ENCODE data around the gene SNAPC4. TPM values are rescaled to one million over a fixed set of nuclear protein-coding genes. Genes with fewer than 3 reads are reported as not detected.

Gene SNAPC4
- polyA plus RNA-seq, 4 donors, result 7.6 to 14.2 (median 12.3) TPM

DNA sequence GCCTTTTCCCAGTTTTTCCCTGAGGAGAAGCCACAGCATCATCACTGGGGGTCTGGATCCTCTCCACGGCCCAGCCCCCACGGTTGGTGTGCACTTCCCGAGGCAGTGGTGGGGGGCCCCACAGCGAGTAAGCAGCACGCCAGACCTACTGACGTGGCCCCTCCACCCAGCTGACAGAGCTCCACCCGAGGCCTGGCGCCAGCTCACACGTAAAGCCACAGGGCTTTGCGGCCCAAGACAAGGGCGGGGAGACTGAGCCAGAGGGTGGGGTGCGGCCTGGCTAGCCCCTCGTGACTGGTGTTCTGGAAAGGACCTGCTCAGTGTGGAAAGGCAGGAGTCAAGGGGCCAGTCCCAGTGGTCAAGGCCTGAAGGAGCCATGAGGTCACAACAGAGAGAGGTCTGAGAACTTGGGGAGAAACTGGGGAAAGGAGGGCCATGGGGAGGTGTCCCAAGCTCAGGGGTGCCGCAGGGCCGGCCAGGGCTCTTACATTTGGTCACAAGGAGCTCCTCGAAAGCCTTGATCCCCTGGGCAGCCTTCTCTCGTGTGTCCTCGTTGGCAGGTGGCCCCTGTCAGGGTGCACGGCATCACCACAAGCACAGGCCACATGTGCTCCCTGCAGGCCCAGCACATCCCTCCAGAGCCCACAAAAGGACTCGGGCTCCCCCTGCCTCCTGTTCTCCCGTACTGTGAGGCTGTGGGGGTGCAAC, 5.5 kb downstream of the SNAPC4 start:
- DNase-seq (ENCODE audit: low read depth in 4 of 4, low spot score in 3 of 4), result no peak

DNA sequence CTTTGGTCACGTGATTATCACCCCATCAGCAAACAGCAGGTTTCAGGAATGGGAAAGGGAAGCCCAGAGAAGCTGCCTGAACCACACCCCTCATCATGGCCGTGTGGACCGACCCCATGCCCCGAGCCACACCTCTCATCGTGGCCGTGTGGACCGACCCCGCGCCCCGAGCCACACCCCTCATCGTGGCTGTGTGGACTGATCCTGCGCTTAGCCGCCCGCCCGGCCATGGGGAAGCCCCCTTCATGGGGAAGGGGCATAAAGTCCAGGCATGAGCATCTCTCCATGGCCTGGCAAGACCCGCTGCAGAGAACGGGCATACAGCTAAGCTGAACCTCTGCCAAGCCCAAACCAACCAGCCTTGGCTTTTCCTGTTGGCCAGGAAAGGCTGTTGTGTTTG, 6.4 kb downstream of the SNAPC4 start:
- no peak for DNase-seq (ENCODE audit: low read depth in 4 of 4, low spot score in 3 of 4)

DNA sequence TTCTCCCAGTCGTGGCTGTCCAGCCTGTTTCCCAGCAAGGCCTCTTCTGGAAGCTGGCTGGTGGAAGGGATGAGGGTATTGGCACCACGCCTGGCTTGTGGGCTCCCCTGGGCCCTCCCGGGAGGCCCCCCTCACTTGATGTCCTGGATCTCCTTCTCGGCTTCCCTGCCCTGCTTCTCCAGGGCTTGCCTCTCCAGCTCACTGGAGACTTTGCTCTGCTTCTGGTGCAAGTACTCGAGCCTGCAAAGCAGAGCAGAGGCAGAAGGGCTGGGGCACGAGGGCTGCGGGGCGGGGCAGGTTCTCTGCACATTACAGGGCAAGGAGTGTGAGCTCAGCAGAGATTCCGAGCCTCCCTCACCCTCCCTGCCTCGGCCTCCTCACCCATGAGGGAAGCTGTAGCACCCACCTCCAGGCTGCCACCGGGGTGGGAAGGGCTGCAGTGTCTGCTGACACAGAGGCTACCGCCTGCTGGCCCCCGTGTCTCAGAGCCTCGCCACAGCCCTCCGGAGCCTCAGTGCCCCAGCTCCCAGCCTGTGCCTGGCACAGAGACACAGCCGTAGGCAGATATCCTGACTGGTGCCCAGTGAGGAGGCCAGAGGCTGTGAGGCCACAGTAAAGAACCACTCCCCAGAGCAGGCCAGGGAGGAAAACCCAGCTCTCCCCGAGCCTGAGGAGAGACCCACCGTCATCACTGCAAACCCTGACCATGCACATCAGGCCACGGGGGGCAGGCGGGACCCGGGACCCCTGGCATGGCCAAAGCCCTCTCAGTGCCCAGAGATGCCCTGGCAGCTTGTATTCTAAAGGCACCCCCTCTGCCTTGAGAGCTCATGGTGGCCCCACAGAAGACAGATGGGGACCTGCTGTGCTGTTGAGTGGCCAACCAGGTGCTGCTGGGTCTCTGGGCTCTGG, 7.2 kb downstream of the SNAPC4 start:
- DNase-seq (ENCODE audit: low read depth in 4 of 4, low spot score in 3 of 4), result no peak

DNA sequence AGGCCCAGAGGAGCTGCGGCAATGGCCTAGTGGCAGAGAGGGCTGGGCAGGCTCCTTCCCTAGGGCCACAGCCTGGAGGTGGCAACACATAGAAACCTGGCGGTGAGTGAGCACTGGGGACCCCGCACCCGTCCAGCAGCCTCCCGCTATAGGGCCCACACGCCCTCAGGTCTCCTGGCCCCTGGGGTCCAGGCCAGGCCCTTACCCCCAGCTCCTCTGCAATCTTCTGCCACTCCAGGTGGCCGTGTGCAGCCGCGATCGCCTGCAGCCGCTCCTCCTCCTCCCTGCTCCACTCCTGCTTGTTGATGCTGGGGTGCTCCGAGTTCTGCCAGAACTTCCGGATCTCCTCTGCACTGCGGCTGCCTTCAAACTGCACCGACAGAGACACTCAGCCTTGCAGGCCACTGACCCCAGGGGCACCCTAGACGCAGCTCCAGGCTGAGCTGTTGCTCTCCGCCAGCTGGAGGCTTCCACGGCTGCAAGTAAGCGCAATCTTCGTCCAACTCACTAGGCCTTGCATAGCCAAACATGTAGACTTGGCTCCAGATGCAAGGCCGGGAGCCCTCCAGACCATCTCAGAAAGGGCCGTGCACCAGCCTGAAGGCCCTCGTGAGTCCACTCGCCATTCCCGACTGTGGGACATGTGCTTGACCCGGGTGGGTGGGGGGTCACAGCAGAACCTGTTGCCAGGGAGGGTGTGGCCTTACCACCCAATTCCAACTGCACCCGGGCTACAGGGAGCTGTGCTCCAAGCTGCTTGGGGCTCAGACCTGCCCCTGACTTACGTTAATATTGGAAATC, 8.0 kb downstream of the SNAPC4 start:
- no peak for DNase-seq (ENCODE audit: low read depth in 4 of 4, low spot score in 3 of 4)

DNA sequence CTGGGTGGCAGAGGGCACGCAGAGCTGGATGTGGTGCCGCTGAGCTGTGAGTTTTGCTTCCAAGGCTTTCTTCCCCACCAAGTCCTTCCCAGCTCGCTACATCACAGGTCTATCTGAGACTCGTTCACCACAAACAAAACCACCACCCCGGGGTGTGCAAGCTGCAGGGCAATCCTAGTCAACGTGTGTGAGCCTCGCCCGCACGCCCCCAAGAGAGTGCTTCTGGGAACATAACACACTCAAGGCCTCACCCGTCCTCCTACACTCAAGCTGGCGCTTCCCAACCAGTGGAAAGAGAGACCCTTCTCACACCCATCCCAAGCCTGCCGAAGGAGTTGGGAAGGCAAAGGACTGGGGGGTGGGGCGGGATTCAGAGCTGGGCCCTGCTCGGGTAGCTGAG, 10.6 kb downstream of the SNAPC4 start:
- DNase-seq (ENCODE audit: low read depth in 4 of 4, low spot score in 3 of 4), result no peak

DNA sequence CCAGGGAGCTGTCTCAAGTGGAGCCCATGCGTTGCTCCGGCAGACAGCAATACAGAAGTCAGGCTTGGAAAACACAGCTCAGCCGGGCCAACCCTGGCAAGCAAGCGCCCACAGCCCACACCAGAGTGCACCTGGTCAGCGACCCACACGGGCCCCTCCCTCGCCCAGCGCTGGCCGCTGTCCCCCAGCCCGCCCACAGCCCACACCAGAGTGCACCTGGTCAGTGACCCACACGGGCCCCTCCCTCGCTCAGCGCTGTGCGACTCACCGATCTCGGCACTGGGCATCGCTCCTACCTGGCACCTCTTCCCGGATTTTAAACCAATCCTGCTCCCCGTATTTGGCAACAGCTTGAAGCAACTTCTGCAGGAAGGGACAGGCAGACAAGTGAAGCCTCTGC, 12.8 kb downstream of the SNAPC4 start:
- no peak for DNase-seq (ENCODE audit: low read depth in 4 of 4, low spot score in 3 of 4)

DNA sequence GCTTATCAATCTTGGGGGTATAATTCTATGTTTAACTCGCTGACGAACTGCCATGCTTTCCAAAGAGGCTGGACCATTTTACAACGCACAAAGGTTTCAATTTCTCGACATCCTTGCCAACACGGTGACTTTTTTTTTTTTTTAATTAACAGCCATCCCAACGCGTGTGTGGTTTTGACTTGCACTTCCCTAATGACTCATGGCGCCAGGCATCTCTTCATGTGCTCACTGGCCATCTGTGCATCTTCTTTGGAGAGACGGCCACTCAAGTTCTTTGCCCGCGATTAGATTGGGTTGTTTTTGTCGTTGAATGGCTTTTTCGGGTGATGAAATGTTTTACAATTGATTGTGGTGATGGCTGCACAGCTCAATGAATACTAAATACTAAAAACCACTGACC, 14.0 kb downstream of the SNAPC4 start:
- DNase-seq (ENCODE audit: low read depth in 4 of 4, low spot score in 3 of 4), result no peak

DNA sequence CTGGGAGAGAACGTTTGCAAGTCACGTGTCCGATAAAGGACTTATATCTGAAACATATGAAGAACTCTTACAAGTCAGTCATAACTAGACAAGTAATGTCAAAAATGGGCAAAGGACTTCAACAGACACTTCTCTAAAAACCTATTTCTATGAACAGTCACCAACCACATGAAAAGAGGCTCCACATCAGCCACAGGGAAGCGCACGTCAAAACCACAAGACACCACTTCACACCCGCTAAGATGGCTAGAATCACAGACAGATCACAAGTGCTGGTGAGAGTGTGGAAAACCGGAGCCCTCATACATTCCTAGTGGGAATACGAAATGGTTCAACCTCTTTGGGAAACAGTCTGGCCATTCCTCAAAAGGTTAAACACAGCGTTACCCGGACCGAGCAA, 15.0 kb downstream of the SNAPC4 start:
- DNase-seq (ENCODE audit: low read depth in 4 of 4, low spot score in 3 of 4), result no peak

DNA sequence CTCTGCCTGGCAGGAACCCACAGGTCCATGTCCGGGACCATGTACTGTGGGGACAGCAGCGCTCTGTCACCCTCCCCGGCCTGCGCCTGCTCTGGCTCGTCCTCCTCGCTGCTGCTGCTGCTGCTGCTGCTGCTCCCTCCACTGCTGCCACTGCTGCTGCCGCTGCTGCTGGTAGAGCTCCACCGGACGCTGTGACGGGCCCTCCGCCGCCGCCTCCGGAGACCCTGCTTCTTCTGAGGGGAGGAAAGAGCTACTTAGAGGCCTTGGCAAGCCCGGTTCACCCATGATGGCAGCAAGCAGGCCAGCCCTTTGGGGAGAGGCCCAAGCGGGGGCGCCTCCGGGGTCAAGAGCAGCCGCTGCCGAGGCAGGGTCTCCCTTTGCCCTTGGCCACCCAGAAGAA, 16.5 kb downstream of the SNAPC4 start:
- no peak for DNase-seq (ENCODE audit: low read depth in 4 of 4, low spot score in 3 of 4)

DNA sequence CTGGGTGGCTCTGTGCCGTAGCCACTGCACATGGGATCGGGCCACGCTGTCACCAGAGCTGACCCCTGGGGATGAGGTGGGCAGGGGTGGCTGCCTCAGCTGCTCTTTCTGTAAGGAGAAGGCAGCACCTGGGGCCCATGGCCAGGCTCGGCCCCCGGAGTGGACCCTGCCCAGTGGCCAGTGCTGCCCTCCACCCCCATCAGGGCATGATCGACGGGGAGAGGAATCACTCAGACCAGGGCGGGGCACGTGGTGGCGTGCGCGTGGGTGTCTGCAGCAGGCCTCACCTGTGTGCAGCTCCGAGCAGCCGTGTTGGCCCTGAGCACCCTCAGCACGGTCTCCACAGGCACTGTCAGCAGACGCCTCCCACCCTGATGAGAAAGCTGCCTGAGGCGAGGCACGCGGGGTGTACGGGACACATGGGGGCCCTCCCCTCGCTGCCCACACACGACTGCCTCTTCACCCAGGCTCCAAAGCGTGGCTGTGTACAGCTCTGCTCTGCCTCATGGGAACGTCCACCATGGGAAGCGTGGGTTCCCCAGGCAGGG, 17.9 kb downstream of the SNAPC4 start:
- DNase-seq (ENCODE audit: low read depth in 4 of 4, low spot score in 3 of 4), result no peak

DNA sequence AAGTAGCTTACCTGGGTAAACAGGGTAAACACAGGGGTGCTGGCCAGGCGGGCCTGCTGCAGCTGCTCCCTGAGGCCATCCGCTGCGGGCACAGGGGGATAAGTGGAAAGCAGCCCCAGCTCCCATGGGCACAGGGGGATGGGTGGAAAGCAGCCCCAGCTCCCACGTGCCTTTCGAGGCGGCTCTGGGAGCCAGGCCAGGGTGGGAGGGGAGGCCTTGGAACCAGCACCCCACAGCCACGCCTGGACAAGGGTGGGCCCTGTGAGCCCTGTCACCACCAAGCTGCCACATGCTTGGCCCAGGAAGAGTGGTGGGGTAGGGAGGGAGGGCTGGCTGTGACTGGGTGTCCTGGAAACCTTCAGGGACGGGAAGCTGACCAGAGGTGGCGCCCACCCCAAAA, 18.7 kb downstream of the SNAPC4 start:
- no peak for DNase-seq (ENCODE audit: low read depth in 4 of 4, low spot score in 3 of 4)

DNA sequence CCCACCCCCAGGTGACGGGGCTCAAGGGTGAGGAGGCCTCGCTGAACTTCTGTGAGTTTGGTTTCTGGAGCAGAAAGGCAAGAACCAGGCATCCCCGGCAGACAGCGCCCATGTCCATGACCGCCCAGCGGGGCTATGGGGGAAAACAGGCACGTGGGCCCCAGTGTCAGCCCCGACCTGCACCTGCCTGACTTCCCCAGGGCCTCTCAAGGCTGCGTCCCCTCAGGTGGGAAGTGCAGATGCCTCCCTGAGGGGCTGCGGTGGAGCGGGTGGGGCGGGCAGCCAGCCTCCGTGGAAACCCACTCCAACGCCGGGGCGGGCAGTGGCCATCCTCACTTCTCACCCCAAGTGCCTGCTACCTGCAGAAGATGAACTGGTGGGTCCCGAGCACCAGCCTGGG, 19.6 kb downstream of the SNAPC4 start:
- no peak for DNase-seq (ENCODE audit: low read depth in 4 of 4, low spot score in 3 of 4)

DNA sequence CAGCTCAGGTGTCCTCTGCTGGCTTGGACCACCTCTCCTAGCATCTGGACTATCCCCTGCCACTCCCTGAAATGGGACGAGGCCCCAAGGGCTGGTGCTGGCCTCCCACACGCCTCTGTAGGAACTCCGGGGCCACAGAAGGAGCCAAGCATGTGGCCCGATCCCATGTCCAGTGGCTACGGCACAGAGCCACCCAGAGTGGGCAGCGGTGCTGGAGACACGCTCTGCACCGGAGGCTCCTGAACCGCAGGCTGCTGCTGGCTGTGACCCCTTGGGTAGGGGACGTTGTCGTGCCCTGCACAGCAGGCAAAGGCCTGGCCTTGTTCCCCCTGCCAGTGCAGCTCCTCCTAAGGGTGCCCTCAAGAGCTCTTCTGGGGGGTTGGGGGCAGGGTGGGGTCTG, 20.1 kb downstream of the SNAPC4 start:
- no peak for DNase-seq (ENCODE audit: low read depth in 4 of 4, low spot score in 3 of 4)

DNA sequence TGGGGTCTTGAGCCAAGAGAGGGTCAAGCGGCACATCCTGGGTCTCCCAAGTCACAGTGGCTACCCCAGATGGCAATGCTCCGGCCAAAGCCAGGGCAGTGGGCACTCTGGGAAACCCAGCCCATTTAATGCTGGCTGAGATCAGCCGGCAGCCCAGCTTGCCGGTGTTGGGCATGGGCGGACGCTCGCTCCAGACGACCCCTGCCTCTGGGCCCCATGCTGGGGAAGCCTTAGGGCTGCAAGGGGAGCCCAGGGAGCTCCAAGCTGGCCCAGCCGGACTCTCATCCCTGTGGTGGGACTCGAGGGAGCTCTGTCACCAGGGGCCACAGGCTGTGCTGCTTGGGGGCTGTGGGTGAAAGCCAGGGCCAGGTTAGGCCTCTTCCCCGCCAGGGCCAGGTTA, 20.6 kb downstream of the SNAPC4 start:
- DNase-seq (ENCODE audit: low read depth in 4 of 4, low spot score in 3 of 4), result no peak

DNA sequence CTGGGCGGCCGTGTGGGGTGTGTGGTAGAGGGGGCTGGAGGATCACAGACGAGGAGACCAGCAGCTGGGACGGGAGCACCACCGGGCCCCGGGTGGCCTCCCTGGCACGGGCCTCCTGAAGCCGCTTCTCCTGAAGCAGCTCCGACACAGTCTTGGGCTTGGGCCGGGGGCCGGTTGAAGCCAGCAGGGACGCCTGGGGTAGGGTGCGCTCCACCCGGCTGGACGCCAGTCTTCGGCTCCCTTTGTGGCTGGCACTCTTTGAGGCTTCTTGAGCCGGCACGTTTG, 21.0 kb downstream of the SNAPC4 start:
- no peak for DNase-seq (ENCODE audit: low read depth in 4 of 4, low spot score in 3 of 4)

DNA sequence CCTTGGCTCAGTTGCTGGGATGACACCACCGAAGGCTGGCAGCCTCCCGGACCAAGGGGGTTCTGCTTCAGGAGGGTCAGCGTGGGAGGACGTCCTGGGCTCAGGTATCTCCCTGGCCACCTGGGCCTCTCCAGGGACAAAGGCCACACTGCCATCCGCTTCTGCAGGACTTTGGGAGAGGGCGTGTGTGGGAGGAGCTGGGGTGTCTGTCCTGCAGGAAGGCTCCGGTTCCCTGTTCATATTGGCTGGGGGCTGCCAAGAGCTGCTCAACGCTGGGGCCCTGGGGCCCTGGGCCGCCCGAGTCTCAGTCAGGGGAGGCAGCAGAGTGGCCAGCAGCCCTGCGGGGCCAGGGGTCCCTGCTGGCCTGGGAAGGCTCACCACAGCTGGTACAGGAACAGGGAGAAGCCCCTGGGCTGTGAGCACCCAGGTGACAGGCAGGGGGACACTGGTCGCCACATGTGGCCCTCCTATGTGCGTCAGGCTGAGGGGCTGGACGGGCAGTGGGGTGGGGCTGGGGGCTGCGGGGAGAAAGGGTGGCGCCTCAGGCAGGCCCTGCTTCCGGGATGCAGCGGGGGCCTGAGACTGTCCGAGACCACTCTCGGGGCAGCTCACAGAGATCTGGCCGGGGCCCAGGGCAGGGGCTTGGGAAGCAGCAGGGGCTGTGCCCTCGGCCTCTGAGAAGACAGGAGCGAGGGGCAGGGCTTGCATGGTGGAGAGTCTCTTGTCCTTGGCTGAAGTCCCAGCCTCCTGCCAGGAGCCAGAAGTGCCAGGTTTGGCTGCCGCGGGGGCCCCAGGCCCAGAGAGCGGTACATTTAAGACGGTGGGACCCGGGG, 21.6 kb downstream of the SNAPC4 start:
- no peak for DNase-seq (ENCODE audit: low read depth in 4 of 4, low spot score in 3 of 4)

DNA sequence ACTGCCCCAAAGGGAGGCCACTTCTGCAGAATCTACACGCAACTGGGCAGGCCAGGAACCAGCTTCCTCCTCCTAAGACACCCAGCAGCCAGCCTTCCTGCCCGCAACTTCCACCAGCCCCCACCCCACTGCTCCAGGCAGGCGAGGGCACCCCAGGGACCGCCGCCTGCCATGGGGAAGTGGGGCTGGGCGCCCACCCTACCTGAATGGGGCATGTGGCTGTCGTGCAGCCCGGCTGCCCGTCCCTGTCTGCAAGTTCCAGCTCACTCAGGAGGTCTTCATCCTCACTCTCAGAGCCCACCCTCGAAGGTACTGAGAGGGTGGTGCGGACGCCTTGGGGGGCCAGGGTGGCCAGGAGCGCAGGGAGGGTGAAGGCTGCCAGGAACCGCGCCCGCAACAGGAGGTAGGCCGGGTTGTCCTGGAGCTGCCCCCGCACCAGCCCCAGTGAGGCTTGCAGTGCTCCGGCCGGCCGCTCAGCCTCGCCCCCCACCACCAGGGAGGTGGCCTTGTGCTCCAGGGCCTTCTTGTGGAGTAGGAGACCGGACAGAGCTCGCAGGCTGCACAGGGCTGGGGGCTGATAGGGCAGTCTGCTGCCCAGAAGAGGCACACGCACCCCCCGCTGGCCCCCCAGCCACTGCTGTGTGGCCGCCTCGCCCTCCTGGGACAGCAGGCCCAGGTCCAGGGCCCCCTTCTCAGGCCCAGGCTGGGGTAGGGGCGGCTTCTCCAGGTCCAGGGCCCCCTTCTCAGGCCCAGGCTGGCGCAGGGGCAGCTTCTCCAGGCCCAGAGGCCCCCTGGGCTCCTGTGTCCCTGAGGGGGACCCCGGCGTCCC, 22.4 kb downstream of the SNAPC4 start:
- no peak for DNase-seq (ENCODE audit: low read depth in 4 of 4, low spot score in 3 of 4)

DNA sequence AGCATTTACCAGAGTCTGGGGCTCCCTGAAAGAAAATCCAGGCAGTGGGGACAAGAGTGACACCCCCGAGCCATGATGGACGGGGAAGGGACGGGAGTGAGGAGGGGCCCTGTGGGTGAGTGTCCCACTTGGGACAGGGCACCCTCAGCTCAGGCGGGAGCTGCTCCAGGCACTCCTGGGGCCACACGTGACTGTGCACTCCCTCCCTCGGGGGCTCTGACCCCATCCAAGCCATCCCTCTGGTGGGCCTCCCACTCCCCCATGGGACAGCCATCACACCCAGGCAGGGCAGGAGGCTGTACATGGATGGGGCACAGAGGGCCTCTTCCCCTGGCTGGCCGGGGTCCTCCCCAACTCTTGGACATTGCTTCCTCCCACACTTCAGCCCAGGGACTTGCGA, 23.5 kb downstream of the SNAPC4 start:
- no peak for DNase-seq (ENCODE audit: low read depth in 4 of 4, low spot score in 3 of 4)

DNA sequence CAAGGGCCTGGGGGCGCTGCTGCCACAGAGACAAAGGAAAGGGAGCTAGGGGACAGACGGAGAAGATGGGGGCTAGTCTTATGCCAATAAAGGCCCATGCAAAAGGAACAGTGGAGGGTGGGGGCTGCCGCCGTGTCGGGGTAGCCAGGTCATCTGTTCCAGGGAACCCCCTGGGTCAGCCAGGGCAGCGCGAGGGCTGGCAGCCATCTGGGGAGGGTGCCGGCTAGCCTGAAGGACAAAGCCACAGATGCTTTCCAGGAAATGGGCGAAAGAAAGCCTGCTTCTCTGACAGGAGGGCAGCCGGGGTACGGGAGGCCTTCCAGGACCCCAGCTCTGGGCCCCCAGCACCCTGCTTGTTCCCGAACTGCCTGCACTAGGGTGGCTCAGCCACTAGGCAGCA, 24.9 kb downstream of the SNAPC4 start:
- DNase-seq (ENCODE audit: low read depth in 4 of 4, low spot score in 3 of 4), result no peak

DNA sequence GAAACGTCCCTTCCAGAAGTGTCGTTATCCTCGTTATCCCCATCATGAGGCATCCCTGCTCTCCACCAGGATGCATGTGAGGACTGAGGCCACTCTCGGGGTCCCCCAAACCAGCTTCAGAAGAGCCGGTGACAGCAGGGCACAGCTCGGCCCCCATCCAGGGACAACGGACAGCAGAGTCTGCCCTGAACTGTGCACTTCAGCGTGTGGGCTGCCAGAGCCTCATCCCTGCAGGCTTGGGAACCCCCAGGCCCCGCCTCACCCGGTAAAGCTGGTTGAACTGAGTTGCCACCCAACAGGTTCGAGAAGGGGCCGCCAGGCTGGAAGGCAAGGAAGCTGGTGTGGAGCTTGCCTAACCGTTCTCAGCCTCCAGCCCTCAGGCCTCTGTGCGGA, 25.8 kb downstream of the SNAPC4 start:
- DNase-seq (ENCODE audit: low read depth in 4 of 4, low spot score in 3 of 4), result no peak

Data from left renal pelvis (tissue), 4 donors.